Fibroblast of gingiva (primary cell): ENCODE measurements around the gene ACSF2.
"Not testable (repeated sequence)": the region's sequence is repeated elsewhere in the genome, so short reads cannot be mapped to it uniquely, and the experiment has no call there.

ENCODE experiments used
- DNase-seq: peaks from one replicate; pipeline ENCODE4 v3.0.0-alpha.2; 2011; ENCODE audit warnings: low read depth

Gene ACSF2

DNA sequence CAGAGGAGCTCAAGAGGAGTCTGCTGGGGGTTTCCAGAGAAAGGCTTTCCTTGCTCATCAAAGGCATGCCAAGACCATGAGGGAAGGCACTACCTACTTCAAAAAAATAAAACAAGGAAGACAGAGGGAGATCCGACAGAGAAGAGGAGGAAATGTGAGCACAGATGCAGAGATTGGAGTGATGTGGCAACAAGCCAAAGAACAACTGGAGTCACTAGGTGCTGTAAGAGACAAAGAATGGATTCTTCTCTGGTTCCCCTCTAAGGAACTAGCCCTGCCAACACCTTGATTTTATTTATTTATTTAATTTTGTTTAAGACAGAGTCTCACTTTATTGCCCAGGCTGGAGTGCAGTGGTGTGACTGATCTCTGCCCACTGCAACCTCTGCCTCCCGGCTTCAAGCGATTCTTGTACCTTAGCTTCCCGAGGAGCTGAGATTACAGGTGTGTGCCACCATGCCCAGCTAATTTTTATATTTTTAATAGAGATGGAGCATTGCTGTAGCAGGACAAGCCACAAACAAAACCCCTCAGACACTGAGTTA is 13.8 kb upstream of the ACSF2 start:
- no peak for DNase-seq

DNA sequence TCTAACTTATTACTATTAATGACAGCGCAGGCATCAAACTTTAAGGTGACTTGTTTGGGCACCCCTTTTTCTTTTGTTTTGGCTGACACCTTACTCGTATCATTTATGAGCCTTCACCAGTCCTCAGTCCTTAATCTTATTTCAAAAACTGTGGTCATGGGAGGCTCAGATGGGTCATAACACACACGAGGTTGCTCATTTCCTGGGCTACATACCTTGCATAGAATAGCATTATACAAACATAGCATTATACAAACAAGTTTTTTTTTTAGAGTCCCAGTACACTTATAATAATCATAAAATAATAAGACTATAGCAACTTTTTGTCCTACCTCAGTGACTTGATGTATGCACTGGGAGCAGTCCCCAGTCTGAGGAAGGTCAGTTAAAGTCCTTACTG is 11.2 kb upstream of the ACSF2 start:
- DNase-seq = no peak

DNA sequence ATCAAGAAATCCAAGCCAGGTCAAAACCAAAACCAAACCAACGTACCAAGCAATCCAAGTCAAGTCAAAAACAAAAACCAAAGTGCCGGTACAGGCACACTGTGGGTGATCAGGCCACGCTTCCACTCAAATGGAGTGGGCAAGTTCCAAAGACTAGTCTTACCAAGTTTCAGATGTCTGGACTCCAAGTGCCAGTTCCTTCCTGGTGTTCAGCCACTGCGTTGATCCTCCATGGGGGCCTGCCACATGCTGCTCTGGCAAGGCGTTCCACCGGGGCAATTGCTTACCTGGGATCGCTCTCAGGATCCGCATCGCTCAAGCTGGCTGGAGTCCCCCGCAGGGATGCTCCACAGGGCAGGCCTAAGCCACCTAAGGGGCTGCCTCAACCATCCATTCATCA is 6.4 kb upstream of the ACSF2 start:
- not testable (repeated sequence) for DNase-seq

DNA sequence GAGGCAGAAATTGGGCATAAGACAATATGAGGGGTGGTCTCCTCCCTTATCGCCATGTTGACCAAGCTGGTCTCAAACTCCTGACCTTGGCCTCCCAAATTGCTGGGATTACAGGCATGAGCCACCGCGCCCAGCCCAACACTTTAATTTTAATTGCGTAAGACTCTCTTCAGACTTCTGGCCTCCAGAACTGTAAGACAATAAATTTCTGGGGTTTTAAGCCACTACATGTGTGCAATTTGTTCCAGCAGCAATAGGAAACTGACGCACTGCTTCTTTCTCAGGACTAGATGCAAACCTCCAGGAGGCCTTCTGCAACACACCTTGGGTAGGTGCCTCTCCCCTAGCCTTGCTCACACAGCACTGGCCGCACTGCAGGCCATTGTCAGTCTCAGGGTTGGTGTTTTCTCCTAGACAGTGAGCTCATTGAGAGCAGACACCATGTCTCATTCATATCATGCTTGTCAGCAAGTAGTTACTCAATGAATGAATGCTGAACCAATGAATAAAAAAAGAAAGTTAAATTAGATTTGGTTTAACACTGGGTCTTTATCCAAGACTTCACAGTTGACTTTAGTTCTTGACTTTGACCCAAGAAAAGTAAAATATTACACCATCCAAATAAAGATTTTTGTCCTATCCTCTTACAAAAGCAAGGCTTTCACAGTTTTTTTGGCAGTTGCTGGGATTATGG is 5.5 kb upstream of the ACSF2 start:
- peak; percentile 72 for DNase-seq

DNA sequence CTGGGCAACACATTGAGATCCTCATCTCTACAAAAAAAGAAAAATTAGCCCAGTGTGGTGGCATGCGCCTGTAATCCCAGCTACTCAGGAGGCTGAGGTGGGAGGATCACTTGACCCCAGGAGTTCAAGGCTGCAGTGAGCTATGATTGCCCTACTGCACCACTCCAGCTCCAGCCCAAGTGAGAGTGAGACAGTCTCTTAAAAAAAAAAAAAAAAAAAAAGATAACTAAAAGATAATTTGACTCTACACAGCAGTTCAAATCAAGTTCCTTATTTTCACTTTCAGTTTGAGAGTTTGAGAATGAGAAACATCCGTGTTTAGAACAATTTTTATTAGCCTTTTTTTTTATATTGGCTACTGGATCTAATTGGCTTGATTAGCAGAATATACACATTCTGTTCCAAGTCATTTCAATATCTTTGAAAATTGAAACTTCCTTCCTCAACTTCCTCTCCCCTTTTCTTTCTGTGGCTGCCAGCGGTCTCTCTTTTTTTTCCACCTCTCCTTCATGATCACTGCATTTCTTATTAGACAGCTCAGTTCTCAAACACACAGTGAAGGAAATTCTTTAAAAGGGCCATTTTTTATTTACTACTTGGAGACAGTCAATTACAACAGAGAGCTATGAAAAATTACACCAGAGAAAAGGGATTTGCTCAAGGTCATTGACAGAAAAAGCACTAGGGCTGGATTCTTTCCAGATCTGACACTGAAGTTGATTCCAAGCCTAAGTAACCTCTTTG is 4.5 kb upstream of the ACSF2 start:
- no peak for DNase-seq

DNA sequence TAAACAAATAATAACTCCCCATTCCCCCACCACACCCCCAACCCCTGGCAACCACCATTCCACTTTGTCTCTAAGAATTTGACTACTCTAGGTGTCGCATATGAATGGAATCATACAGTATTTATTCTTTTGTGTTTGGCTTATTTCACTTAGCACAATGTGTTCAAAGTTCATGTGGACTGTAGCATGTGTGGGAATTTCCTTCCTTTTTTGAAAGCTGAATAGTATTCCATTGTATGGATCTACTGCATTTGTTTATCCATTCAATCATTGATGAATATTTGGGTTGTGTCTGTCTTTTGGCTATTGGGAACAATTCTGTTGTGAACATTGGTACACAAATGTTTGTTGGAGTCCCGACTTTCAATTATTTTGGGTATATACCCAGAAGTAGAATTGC is 3.3 kb upstream of the ACSF2 start:
- no peak for DNase-seq

DNA sequence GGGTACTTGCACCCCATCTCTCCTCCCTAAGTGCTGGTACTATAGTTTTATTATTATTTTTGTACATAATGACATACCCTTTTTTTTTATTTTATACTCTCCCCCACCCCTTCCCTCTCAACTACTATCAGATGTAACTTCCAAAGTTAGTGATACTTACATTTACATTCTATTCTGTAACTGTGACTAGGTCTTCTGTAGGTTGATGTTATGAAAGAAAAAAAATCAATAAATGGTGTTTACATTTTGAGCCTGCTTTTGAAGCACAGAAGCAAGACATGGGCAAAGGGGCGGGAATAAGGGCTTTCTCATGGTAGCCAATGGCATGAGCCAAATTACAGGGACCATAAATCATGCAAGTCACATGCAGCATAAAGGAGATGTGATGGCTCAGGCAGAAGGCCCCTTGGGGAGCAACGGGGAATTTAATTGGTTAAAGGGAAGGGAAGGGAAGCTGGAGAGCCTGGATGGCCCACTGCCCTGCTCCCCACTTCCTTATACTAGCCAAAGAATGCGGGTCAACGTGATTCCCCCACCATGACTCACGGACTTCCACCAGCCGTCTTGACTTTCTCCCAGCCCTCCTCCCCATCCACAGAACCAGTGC is 2.4 kb upstream of the ACSF2 start:
- peak; percentile 47 for DNase-seq

DNA sequence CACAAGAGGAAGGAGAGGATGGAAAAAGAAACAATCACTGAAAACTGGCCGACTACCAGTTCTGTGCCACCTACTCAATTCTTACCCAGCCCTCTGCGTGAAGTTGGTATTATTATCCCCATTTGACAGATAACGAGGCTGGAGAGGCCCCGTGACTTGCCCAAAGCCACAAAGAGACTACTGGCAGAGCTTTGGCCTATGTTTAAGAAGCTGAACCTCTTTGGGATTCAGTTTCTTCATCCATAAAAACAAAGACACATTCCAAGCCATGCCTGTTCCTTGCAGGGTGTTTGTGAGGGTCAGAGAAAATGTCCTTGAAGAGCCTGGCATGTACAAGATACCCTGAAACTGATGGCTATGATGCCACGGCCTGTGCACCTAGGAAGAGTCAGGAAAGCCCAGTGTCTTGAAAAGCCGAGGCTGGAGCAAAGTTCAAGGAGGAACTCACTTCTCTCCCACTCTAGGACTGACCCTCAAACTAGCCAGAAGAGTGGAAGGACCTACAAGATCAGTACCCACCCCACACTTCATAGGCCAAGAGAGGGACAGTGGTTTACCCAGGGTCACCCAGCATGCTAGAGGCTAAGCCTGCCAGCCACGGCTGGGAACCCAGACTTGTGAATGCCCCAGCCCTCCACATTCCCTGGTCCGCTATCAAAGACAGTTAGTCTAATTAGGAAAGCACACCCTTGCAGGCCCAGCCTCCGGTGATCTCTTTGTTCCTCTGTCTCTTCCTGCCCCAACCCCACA is 1.6 kb upstream of the ACSF2 start:
- DNase-seq = no peak

DNA sequence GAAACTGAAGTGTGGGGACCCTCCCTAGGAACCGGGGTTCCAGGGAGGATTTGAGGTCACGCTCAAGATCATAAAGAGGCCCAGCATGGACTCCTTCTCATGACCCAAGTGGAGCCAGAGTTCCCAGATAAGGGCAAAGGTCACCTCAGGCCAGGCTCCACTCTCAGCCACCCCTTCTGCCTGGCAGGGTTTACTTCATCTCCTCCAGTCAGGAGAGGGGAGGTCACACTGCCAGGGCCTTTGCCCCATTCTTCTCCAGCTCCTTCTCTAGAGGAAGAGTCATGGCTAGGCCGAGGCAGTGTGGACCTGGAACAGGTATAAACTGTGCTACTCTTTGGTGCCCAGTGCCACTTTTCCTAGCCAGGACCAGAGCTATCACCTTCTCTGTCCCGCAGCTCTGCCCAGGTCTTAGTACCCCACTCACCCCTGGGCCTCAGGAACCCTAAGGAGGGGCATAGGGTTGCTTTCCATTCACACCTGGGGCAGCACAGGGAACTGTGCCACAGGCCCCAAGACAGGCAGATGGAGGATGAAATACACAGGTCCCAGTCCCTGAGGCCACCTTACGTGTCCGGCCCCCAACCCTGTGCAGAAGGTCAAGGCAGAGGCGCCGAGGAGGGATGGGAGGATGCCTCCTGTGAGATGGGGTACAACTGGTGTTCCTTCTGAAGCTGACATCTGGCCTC is 879 bp upstream of the ACSF2 start:
- no peak for DNase-seq

DNA sequence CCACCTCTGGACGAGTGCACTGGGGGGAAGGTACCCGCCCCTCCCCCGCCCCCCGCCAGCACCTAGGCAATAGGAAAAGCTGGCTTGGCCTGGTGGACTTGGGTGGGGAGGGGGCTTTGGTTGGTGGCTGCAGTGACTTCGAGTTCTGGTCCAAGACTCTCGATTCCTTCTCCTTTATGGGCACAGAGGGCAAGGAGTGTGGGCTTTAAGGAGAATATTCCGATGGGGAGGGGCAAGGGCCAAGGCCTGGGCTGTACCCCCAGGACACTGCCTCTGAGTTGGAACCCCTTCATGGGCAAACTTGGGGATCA is 409 bp downstream of the ACSF2 start:
- DNase-seq = no peak

DNA sequence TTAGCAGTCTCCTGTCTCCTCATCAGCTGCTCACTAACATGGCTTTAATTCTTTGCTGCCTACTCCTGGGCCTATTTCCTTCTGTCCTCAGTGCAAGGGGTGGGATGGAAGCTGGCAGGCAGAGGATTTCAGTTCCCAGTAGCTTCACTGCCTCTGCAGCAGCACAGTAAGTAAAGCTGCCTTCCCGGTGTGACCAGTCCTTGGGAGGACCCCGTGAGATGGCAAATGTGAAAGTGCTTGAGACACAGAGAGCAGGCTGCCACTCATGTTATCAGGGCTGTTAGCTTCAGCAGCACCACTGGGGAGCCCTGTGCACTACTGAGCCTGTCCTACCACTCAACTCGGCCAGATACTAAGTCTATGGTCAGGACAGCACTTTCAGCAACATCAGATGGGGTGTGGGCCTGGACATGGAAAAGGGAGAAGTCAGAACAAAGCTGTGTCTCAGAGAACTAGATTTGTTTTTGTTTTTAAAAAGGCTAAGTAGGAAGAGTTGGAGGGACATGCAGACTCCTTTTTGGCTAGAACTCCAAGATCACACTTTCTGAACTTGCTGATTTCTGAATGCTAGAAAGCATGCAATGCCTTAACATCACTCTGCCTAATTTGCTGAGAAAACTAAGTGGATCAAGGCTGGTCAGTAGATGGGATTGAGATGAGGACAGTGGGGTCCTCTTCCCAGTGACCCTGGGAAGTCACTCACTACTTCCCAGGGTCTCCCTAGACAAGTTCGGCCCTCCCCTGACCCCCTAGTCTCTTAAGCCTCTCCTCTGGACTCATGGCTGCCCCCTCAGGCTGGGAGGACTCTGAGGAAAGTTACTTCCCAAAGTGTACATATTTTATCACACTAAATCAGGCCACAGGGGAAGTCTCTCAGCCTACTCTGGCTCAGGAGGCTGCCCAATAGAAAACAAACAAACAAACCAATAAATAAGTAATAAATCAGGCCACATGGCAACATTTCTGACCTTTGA is 1.1 kb downstream of the ACSF2 start:
- no peak for DNase-seq

DNA sequence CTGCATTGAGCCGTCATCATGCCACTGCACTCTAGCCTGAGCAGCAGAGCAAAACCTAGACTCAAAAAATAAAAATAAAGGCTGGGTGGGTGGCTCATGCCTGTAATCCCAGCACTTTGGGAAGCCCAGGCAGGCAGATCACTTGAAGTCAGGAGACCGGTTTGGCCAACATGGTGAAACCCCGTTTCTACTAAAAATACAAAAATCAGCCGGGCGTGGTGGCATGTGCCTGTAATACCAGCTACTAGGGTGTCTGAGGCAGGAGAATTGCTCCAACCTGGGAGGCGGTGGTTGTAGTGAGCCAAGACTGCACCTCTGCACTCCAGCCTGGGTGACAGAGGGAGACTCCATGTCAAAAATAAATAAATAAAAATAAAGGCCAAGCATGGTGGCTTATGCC is 2.1 kb downstream of the ACSF2 start:
- DNase-seq = not testable (repeated sequence)

DNA sequence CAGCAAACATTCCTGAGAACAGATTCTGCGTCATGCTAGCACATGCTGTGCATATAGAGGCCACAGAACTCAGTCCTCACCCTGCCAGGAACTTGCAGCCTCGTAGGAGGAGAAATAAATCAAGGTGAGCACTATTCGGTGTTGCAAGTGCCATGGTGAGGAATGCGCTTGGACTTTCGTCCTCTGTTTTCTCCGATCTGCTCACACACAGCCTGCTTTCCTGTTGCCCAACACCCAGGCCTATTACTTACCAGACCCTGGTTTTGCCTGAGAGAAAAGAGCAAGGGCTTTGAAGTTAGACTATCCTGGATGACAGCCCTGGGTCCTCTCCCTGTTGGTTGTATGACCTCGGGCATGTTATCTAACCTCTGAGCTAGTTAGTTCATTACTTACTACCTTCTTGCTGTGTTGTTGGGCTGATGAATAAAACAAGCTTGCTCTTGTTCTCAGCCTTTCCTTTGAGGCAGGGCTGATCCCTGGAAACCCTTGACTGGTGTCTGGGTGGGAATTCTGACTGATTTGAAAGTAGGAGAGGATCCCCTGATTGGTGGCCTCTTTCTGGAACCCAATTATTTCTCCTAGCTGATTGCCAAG is 2.9 kb downstream of the ACSF2 start:
- no peak for DNase-seq

DNA sequence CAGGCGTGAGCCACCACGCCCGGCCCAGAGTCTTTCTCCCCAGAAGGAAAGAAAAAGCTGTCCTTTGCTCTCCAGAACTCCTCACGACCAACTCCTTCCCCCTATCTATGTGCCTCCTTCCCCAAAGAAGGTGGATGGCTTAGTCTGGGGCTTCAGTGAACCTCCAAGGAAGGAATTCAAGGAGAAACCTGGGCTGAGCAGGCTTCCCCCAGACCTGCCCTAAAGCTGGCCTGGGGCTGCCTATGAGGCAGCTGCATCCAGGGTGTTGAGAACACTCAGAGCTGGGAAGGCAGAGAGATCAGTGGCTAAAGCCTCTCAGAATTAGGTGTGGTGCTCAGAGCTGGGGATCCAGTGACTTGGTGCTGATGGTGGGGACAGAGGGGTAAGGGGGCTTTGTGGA is 3.8 kb downstream of the ACSF2 start:
- DNase-seq = no peak

DNA sequence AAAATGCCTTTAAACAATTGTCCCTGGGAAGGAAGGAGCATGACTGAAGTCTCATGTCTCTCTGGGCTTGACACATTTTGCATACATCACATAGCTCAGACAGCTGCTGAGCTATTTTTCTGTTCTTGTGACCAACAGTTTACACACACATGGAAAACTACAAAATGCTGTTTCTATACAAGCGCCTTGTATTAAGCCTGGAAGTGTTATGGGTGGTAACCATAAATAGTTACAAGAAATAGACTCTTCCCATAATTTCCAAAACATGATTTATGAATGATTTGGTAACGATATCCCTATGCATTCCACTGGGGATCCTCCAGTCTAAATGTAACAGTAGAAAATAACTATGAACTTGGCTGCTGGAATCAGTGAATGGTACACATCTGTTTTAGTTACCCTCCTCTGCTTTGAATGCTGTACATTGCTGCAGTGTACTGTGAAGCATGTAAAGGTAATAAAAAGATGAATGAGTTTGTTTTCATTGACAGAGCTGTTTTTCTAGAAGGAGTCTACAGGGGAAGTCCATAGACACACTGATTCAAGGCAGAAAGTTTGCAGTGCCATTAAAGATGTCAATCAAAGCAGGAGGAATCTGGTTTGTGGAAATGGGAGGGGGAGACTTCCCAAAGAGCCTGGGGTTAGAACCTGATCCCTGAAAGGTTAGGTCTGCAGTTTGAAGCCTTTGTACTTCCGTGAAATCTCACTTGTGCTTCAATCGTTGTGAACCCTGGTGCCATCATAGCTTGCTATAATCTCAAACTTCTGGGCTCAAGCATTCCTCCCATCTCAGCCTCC is 5.0 kb downstream of the ACSF2 start:
- DNase-seq = no peak

DNA sequence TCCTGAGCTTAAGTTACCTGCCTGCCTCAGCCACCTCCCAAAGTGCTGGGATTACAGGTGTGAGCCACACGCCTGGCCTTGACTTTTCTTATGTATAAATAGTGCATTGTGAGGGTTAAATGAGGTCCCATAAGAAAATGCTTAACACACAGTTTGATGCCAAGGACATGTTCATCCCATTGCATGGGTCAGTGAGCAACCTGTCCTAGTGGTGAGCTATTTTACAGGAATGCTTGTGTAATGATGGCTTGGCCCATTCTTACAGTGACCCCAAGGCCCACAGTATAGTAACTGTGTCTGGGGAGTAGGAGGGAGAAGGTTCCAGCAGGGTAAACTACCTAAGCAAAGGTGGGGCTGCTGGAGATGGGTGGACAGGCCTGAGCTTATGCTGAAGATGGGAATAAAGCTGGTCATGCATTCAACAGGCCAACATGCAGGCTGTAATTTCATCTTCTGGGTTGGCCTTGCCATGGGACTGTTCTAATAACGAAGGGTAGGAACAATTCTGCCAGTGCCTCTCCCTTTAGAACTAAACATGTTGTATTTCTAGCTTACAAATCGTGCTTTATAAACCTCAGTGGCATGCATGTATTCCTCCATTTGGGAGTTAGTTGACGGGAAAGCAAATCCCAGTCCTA is 6.2 kb downstream of the ACSF2 start:
- DNase-seq = peak; percentile 23

DNA sequence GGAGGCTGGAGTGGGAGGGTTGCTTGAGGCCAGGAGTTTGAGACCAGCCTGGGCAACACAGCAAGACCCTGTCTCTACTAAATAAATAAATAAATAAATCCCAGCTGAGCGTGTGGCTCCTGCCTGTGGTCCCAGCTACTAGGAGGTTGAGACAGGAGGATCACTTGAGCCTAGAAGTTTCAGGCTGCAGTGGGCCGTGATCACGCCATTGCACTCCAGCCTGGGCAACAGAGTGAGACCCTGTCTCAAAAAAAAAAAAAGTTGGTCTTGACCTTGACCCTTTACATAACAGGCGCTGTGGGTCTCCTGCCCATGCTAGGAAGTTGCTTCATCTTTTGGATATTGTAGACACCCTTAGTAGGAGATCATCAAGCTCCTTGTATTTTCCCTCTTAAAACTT is 11.4 kb downstream of the ACSF2 start:
- no peak for DNase-seq

DNA sequence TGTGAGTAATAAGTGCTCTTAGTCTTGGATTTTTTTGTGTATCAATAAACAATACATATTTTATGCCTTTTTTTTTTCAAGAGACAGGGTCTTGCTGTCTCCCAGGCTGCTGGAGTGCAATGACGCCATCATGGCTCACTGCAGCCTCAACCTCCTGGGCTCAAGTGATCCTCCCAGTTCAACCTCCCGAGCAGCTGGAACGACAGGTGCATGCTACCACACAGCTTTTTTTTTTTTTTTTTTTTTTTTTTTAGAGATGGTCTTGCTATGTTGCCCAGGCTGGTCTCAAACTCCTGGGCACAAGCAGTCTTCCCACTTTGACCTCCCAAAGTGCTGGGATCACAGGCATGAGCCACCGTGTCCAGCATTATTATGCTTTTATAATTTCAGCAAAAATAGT is 13.0 kb downstream of the ACSF2 start:
- no peak for DNase-seq
